ENCODE data around the gene MAST4. TPM values are rescaled to one million over a fixed set of nuclear protein-coding genes. Genes with fewer than 3 reads are reported as not detected.

MAST4 gene
- total RNA-seq, 1 donor from 2014 or later = 11.3 TPM

GRCh38 chr5:67015541-67016191 is 419.5 kb downstream of the MAST4 start:
- Mint-ChIP-seq H3K27ac (ENCODE audit: unreplicated experiment) (peak overlapping the region; percentile 50), H3K4me1 (ENCODE audit: low read depth) (peaks cover 44% of the 10 kb centered on the region), H3K4me3 (ENCODE audit: unreplicated experiment) (no peak overlapping the region), H3K36me3 (ENCODE audit: low read depth) (no peaks in the 10 kb centered on the region), H3K27me3 (ENCODE audit: low read depth) (no peaks in the 10 kb centered on the region), H3K9me3 (ENCODE audit: low read depth) (no peaks in the 10 kb centered on the region)
- DNase-seq (ENCODE audit: low spot score) = no peak
- TF ChIP-seq, protein P1, sequence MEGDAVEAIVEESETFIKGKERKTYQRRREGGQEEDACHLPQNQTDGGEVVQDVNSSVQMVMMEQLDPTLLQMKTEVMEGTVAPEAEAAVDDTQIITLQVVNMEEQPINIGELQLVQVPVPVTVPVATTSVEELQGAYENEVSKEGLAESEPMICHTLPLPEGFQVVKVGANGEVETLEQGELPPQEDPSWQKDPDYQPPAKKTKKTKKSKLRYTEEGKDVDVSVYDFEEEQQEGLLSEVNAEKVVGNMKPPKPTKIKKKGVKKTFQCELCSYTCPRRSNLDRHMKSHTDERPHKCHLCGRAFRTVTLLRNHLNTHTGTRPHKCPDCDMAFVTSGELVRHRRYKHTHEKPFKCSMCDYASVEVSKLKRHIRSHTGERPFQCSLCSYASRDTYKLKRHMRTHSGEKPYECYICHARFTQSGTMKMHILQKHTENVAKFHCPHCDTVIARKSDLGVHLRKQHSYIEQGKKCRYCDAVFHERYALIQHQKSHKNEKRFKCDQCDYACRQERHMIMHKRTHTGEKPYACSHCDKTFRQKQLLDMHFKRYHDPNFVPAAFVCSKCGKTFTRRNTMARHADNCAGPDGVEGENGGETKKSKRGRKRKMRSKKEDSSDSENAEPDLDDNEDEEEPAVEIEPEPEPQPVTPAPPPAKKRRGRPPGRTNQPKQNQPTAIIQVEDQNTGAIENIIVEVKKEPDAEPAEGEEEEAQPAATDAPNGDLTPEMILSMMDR (IDR thresholded peaks at IDR 0.05) = no peak

DNA sequence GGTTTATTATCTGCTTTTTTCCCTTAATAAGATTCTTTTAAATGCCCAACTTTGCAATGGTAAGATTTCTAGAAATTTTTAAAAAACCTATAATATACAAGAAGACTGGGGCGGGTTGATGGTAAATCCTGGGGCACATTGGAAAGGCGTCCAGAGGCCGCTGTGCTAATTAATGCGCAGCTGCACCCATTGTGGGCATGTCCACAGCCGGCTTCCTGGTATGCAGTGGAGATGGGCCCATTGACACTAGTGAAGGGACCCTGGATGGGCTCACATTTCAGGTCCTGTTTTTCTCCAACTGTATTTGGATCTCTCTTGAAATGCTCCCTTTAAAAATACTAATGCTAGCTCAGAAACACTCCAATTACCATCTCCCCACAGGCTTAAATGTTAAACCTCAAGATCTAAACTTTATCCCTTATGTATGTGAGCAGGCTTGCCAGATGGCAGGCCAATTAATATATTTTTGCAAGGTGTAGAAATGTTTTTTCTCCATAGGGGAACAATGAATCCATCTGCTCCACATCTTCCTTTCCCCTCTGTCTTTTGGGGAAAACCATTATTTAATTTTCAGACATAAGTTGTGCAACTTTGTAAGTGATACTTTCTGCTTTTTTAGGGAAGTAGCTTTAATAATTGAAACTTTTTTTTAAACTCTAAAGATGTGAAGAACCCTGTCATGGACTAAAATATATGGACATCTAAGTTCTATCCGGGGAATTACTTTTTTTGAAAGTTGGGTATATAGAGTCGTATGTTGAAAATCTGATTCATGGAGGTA is 423.1 kb downstream of the MAST4 start:
- Mint-ChIP-seq H3K4me3 (ENCODE audit: unreplicated experiment) (no peak overlapping the region), H3K27me3 (ENCODE audit: low read depth) (no peaks in the 10 kb centered on the region), H3K4me1 (ENCODE audit: low read depth) (peaks cover 42% of the 10 kb centered on the region), H3K9me3 (ENCODE audit: low read depth) (no peaks in the 10 kb centered on the region), H3K36me3 (ENCODE audit: low read depth) (no peaks in the 10 kb centered on the region), H3K27ac (ENCODE audit: unreplicated experiment) (no peak overlapping the region)
- TF ChIP-seq, protein P1 (IDR thresholded peaks at IDR 0.05) = no peak
- no peak for DNase-seq (ENCODE audit: low spot score)

GRCh38 chr5:67020096-67020615 is 424.0 kb downstream of the MAST4 start:
- H3K9me3 Mint-ChIP-seq (ENCODE audit: low read depth) = no peaks in the 10 kb centered on the region
- TF ChIP-seq, protein P1 (IDR thresholded peaks at IDR 0.05) = no peak
- no peak for DNase-seq (ENCODE audit: low spot score)
- H3K27ac Mint-ChIP-seq (ENCODE audit: unreplicated experiment) = no peak overlapping the region
- H3K27me3 Mint-ChIP-seq (ENCODE audit: low read depth) = no peaks in the 10 kb centered on the region
- H3K4me1 Mint-ChIP-seq (ENCODE audit: low read depth) = peaks cover 33% of the 10 kb centered on the region
- no peak overlapping the region for H3K4me3 Mint-ChIP-seq (ENCODE audit: unreplicated experiment)
- H3K36me3 Mint-ChIP-seq (ENCODE audit: low read depth) = no peaks in the 10 kb centered on the region

DNA sequence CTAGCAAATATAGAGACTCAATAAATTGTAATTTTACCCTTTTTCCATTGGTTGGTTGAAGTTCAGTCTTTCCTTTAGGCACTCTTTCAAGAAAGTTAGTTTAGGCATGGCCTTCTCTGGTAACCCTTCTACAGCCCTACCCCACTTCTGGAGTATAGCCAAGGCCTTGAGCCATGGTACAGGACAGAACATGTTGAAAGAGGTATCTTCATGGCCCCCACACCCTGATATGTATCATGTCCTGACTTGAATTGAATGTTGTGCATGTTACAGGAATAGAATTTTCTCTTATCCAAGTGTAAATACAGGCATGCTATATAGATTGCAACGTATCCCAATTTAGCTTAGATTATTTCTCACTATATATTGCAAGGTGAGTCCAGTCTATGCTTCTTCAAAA is 424.8 kb downstream of the MAST4 start:
- Mint-ChIP-seq H3K27me3 (ENCODE audit: low read depth) (no peaks in the 10 kb centered on the region), H3K4me3 (ENCODE audit: unreplicated experiment) (no peak overlapping the region), H3K36me3 (ENCODE audit: low read depth) (no peaks in the 10 kb centered on the region), H3K9me3 (ENCODE audit: low read depth) (no peaks in the 10 kb centered on the region), H3K4me1 (ENCODE audit: low read depth) (peaks cover 24% of the 10 kb centered on the region), H3K27ac (ENCODE audit: unreplicated experiment) (peak overlapping the region; percentile 82)
- no peak for DNase-seq (ENCODE audit: low spot score)
- TF ChIP-seq, protein P1 (IDR thresholded peaks at IDR 0.05) = no peak

GRCh38 chr5:67021521-67021920 is 425.3 kb downstream of the MAST4 start:
- no peaks in the 10 kb centered on the region for H3K27me3 Mint-ChIP-seq (ENCODE audit: low read depth)

More at GRCh38 chr5:67021521-67021920, 425.3 kb downstream of the MAST4 start:
- no peak for DNase-seq (ENCODE audit: low spot score)
- Mint-ChIP-seq H3K9me3 (ENCODE audit: low read depth) (no peaks in the 10 kb centered on the region), H3K27ac (ENCODE audit: unreplicated experiment) (peak overlapping the region; percentile 82), H3K4me3 (ENCODE audit: unreplicated experiment) (no peak overlapping the region), H3K36me3 (ENCODE audit: low read depth) (no peaks in the 10 kb centered on the region), H3K4me1 (ENCODE audit: low read depth) (peaks cover 21% of the 10 kb centered on the region)
- TF ChIP-seq, protein P1 (IDR thresholded peaks at IDR 0.05) = no peak
